GM23338 (cell line): Measurements from ENCODE around the gene AGBL4. TPM values are rescaled to one million over a fixed set of nuclear protein-coding genes. Genes with fewer than 3 reads are reported as not detected.
"Not testable (repeated sequence)": the region's sequence is repeated elsewhere in the genome, so short reads cannot be mapped to it uniquely, and the experiment has no call there.

Experiments used
- ATAC-seq: fragments of 200-7000 bp; cut with Tn5 transposase; 3 replicates; pipeline ENCODE4 v1.9.1; 2020
- DNase-seq: peaks from one replicate; pipeline ENCODE4 v3.0.0-alpha.2; 2015; ENCODE audit warnings: low spot score
- H2AFZ ChIP-seq: fragments of 200-600 bp; sonication (generic); 2 replicates; pipeline ENCODE4 v1.8.0; 2016; ENCODE audit warnings: antibody characterized with exemption, mild to moderate bottlenecking, moderate library complexity
- H3F3A ChIP-seq: fragments of 200-600 bp; sonication (generic); replicated peaks from 2 replicates; pipeline ENCODE4 v1.8.0; 2017; ENCODE audit warnings: antibody characterized with exemption, mixed run types, low read depth
- H3K27ac ChIP-seq: fragments of 200-600 bp; sonication (generic); 2 replicates; pipeline ENCODE4 v1.6.1; 2016; ENCODE audit warnings: low read depth
- H3K27me3 ChIP-seq: fragments of 200-600 bp; sonication (generic); 2 replicates; pipeline ENCODE4 v1.8.0; 2016; ENCODE audit warnings: mild to moderate bottlenecking, mixed run types, moderate library complexity; ENCODE audit not compliant: insufficient read depth
- H3K36me3 ChIP-seq: fragments of 200-600 bp; sonication (generic); 2 replicates; pipeline ENCODE4 v1.8.0; 2016; ENCODE audit warnings: mild to moderate bottlenecking; ENCODE audit not compliant: insufficient read depth
- H3K4me1 ChIP-seq: fragments of 200-600 bp; sonication (generic); 2 replicates; pipeline ENCODE4 v1.8.0; 2016; ENCODE audit warnings: mild to moderate bottlenecking, moderate library complexity; ENCODE audit not compliant: insufficient read depth
- H3K4me2 ChIP-seq: fragments of 200-600 bp; sonication (generic); 2 replicates; pipeline ENCODE4 v1.7.1; 2017; ENCODE audit warnings: mixed run types
- H3K4me3 ChIP-seq: fragments of 200-600 bp; sonication (generic); 2 replicates; pipeline ENCODE4 v1.6.1; 2016; ENCODE audit warnings: mixed run types
- H3K79me2 ChIP-seq: fragments of 200-600 bp; sonication (generic); replicated peaks from 2 replicates; pipeline ENCODE4 v1.8.0; 2017; ENCODE audit warnings: mild to moderate bottlenecking; ENCODE audit not compliant: insufficient read depth
- H3K9me2 ChIP-seq: fragments of 200-600 bp; sonication (generic); 2 replicates; pipeline ENCODE4 v1.8.0; 2017; ENCODE audit not compliant: insufficient read depth
- H4K20me1 ChIP-seq: fragments of 200-600 bp; sonication (generic); replicated peaks from 2 replicates; pipeline ENCODE4 v1.8.0; 2017; ENCODE audit warnings: mild to moderate bottlenecking; ENCODE audit not compliant: insufficient read depth
- H3K27ac Mint-ChIP-seq: 2 replicates; pipeline ENCODE4 v1.8.0; 2020; ENCODE audit warnings: inconsistent platforms, mild to moderate bottlenecking, moderate library complexity, mixed read lengths
- H3K27me3 Mint-ChIP-seq: 3 replicates; pipeline ENCODE4 v1.8.0; 2022; ENCODE audit warnings: low read depth, mild to moderate bottlenecking, moderate library complexity, mixed read lengths, inconsistent platforms; ENCODE audit not compliant: insufficient read depth, poor library complexity
- H3K36me3 Mint-ChIP-seq: 3 replicates; pipeline ENCODE4 v1.8.0; 2021; ENCODE audit warnings: low read depth, mild to moderate bottlenecking, inconsistent platforms, moderate library complexity, mixed read lengths
- H3K4me1 Mint-ChIP-seq: 3 replicates; pipeline ENCODE4 v1.8.0; 2020; ENCODE audit warnings: mild to moderate bottlenecking, inconsistent platforms, mixed read lengths
- H3K4me3 Mint-ChIP-seq: 3 replicates; pipeline ENCODE4 v1.8.0; 2021; ENCODE audit warnings: moderate library complexity, mild to moderate bottlenecking, inconsistent platforms, mixed read lengths
- H3K9me3 Mint-ChIP-seq: 3 replicates; pipeline ENCODE4 v1.8.0; 2020; ENCODE audit warnings: moderate library complexity, mild to moderate bottlenecking, inconsistent platforms, mixed read lengths
- CREB1 ChIP-seq: fragments of 250-450 bp; sonication (Bioruptor Pico); IDR thresholded peaks from 2 replicates; pipeline ENCODE4 v1.5.0; 2020; ENCODE audit warnings: low read depth, mild to moderate bottlenecking, moderate library complexity
- CTCF ChIP-seq, 2 experiments: fragments of 200-600 bp in 1 of 2; sonication (generic) in 1 of 2; conservative IDR thresholded peaks; 2 replicates each; pipeline versions ENCODE4 v1.5.1 to v1.6.1; 2016 to 2017; ENCODE audit warnings: antibody characterized with exemption in 2 of 2, low read depth in 2 of 2, mild to moderate bottlenecking in 2 of 2, moderate library complexity in 1 of 2
- EZH2 ChIP-seq: fragments of 200-600 bp; sonication (generic); IDR thresholded peaks from one replicate; pipeline ENCODE4 v1.8.0; 2017; ENCODE audit warnings: antibody characterized with exemption, mild to moderate bottlenecking, low read depth; ENCODE audit not compliant: unreplicated experiment
- EZH2phosphoT487 ChIP-seq: fragments of 200-600 bp; sonication (generic); IDR thresholded peaks from one replicate; pipeline ENCODE4 v1.8.1; 2018; ENCODE audit warnings: antibody characterized with exemption; ENCODE audit not compliant: unreplicated experiment
- JUNB ChIP-seq: IDR thresholded peaks from one replicate; pipeline ENCODE4 v1.6.1; 2016; ENCODE audit warnings: antibody characterized with exemption; ENCODE audit not compliant: unreplicated experiment
- POLR2AphosphoS5 ChIP-seq: IDR thresholded peaks from 2 replicates; pipeline ENCODE4 v1.6.1; 2016; ENCODE audit warnings: antibody characterized with exemption, low read depth
- STAT1 ChIP-seq: IDR thresholded peaks from one replicate; pipeline ENCODE4 v1.6.1; 2016; ENCODE audit warnings: antibody characterized with exemption; ENCODE audit not compliant: unreplicated experiment
- ZNF331 ChIP-seq: fragments of 250-450 bp; sonication (Bioruptor Pico); IDR thresholded peaks from 2 replicates; pipeline ENCODE4 v1.5.0; 2020; ENCODE audit warnings: low read depth, mild to moderate bottlenecking, moderate library complexity
- ZNF462 ChIP-seq: fragments of 250-450 bp; sonication (Bioruptor Pico); IDR thresholded peaks from 2 replicates; pipeline ENCODE4 v1.5.0; 2020; ENCODE audit warnings: mild to moderate bottlenecking, moderate library complexity
- polyA plus RNA-seq: library from polyadenylated mRNA; unstranded; fragments of >200 nt; fragmentation: Nextera tagmentation; extraction: Ambion mirVana; gene quantifications from 2 replicates; pipeline ENCODE4 v1.2.1, GENCODE V29; 2016
- total RNA-seq: library from RNA; depleted of rRNA; stranded (reverse); fragments of >200 nt; shearing (Covaris generic); gene quantifications from 2 replicates; pipeline ENCODE4 v1.2.3, GENCODE V29; 2014

AGBL4 gene
- total and polyA plus RNA-seq, 2 experiments from 2014 or later, result 0.91 to 1.5 TPM

GRCh38 chr1:49787013-49787412 lies 236.7 kb downstream of the AGBL4 start:
- not testable (repeated sequence) for H3K4me3 ChIP-seq, H3K4me1 ChIP-seq, H2AFZ ChIP-seq, H3K4me1 Mint-ChIP-seq, H3K4me2 ChIP-seq, ATAC-seq, H3K79me2 ChIP-seq, H3K27me3 Mint-ChIP-seq, H3K27ac Mint-ChIP-seq, H3K4me3 Mint-ChIP-seq, H3K27ac ChIP-seq, H3K27me3 ChIP-seq, H3F3A ChIP-seq, DNase-seq, H3K36me3 ChIP-seq, H3K9me2 ChIP-seq, H4K20me1 ChIP-seq
- H3K9me3 Mint-ChIP-seq, result peaks cover 88% of the 10 kb centered on the region
- peaks cover 15% of the 10 kb centered on the region; the same call in 2 of the 3 replicates for H3K36me3 Mint-ChIP-seq

- Mint-ChIP-seq H3K36me3 (peaks cover 30% of the 10 kb centered on the region), H3K4me1 (no peaks in the 10 kb centered on the region), H3K27me3 (no peaks in the 10 kb centered on the region), H3K4me3 (no peak overlapping the region), H3K9me3 (peaks cover 94% of the 10 kb centered on the region), H3K27ac (no peak overlapping the region)
- Histone ChIP-seq H3K79me2 (no peaks in the 10 kb centered on the region), H4K20me1 (no peaks in the 10 kb centered on the region), H3K4me2 (no peak overlapping the region), H3K36me3 (peaks cover 6% of the 10 kb centered on the region; the same call in 1 of the 2 replicates), H3K27ac (no peak overlapping the region), H3F3A (no peaks in the 10 kb centered on the region), H3K27me3 (no peaks in the 10 kb centered on the region), H3K9me2 (no peaks in the 10 kb centered on the region), H3K4me3 (no peak overlapping the region), H2AFZ (no peak overlapping the region), H3K4me1 (no peaks in the 10 kb centered on the region)
- peak; percentile 1 for DNase-seq
- no peak for TF ChIP-seq STAT1
- no peak for TF ChIP-seq ZNF331 (CRISPR knock-in tag)
- TF ChIP-seq ZNF462 (CRISPR knock-in tag), result no peak
- TF ChIP-seq CTCF (conservative IDR thresholded peaks at IDR 0.05; ENCODE audit: low read depth in 2 of 2), result peak in 1 of 2 experiments; percentile 22; a peak in 2 of 4 replicates
- no peak for TF ChIP-seq JUNB
- no peak for TF ChIP-seq POLR2AphosphoS5
- no peak for TF ChIP-seq EZH2
- no peak for TF ChIP-seq CREB1
- no peak for TF ChIP-seq EZH2phosphoT487
- no peak for ATAC-seq
Observed at GRCh38 chr1:49765034-49765433, 258.7 kb downstream of the AGBL4 start.

GRCh38 chr1:49738118-49738517 lies 285.6 kb downstream of the AGBL4 start:
- not testable (repeated sequence) for H3K27me3 ChIP-seq, H3K4me3 ChIP-seq, H3K4me1 Mint-ChIP-seq, H3K27me3 Mint-ChIP-seq, H3K9me2 ChIP-seq, ATAC-seq, H4K20me1 ChIP-seq, H3K4me1 ChIP-seq, H3K27ac Mint-ChIP-seq, H3F3A ChIP-seq, H3K4me3 Mint-ChIP-seq, H3K27ac ChIP-seq, H3K4me2 ChIP-seq, DNase-seq, H3K79me2 ChIP-seq, H3K36me3 ChIP-seq, H2AFZ ChIP-seq
- Mint-ChIP-seq H3K9me3 (peaks cover 92% of the 10 kb centered on the region), H3K36me3 (peaks cover 41% of the 10 kb centered on the region; the same call in 2 of the 3 replicates)
